ENCODE data around the gene SLIT3.

SLIT3 gene

DNA sequence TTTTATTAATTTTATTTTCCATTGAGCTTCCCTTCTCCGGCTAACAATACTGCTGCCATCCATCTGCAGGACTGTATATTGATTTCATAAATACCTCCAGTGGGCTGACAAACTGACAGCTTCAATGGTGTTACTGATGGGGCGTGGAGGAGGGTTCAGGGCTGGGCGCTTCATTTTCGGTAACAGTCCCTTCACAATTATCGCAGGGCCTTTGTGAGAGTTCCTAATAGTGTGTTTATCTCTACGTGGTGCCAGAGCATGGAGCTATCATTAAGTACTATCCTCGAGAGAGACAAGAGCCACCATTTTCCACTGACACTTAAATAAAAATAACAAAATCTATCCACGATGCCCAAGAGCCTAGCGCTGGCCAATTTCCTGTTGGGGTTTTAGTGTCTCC is 414.8 kb downstream of the SLIT3 start:
- no peak for DNase-seq (ENCODE audit: low spot score)

DNA sequence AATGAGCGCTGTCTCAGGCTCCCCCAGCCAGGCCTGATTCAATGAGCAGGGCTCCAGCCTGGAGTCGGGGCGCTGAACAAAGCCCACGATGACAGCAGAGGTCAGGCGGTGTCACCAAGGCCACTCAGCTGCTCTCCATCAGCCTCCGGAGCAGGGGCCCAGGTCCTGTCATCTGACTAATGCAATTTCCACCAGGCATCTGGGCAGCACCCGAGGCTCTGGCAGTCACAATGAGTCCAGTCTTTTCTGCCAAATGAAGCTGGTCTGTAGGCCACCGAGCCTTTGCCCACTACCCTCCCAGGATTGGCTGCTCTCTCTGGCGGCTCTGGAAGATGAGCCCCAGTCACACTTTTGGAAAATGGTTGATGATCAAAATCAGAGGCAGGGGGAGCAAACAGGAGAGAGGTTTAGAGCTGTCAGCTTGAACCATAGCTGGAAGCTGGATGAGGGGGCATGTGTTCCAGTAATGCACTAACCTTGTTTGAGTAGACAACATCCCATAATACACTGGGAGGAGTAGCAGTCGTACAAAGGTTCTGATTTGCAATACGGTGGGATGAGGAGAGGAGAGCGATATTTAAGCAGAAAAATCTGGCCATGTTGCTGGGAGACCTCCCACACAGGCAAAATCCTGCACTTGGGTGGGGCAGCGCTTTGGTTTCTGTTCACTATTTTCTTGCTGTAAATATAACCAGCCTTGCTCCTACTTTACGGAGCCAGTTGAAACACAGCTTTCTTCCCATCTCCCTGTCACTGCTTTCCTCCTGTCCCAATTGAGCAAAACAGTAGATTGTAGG is 415.4 kb downstream of the SLIT3 start:
- DNase-seq (ENCODE audit: low spot score) = no peak

DNA sequence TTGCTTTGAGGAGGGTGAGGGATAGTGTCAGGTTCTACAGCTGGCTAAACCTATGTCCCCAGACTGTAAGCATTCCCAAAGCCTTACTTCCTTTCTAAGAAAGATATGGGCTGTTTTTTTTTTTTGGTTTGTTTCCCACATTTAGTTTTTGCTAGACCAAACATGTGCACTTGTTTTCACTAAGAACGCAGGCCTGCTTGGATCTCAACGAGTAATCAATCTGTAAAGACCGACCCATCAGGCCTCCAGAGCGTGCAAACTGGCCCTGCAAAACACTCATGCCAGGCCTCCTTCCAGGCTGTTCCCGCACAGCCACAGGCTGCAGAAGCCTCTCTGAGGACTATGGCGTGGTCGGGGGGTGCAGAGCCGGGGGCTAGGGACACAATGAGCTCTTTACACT is 416.9 kb downstream of the SLIT3 start:
- no peak for DNase-seq (ENCODE audit: low spot score)

DNA sequence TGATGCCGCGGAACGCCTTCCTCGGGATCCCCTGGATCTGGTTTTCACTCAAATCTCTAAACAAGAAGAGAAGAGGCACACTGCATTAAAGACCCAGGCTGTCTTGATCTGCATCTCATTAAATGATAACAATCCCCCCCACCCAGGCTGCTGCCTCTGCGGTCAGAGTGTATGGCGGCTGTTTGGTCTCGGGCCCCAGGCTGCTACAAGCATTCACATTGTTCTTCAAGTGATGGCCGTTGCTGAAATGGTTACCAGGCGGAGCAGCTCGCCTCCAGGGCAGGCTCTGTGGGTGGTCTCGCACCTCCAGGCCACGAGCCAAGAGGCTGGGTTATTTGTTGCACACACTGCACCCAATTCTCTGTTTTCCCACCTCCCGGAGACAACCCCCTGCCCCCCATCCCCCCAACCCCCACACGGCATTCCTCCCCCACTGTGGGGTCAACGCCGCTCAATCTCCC is 417.6 kb downstream of the SLIT3 start:
- no peak for DNase-seq (ENCODE audit: low spot score)

DNA sequence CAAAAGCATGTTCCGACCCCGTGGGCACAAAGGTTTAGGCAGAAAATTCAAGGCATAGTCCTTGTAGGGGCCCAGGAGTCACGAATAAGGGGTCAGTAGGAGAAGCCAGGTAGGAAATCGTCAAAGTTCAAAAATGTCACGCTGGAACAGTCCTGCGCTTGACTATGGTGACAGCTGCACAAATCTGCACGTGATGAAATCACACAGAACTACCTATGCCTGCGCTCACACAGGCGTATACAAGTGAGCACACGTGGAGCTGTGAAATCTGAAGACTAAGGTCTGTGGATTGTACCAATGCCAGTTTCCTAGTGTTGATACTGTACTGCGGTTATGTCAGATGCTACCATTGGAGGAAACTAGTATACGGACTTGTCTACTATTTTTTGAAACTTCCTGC is 418.7 kb downstream of the SLIT3 start:
- no peak for DNase-seq (ENCODE audit: low spot score)

DNA sequence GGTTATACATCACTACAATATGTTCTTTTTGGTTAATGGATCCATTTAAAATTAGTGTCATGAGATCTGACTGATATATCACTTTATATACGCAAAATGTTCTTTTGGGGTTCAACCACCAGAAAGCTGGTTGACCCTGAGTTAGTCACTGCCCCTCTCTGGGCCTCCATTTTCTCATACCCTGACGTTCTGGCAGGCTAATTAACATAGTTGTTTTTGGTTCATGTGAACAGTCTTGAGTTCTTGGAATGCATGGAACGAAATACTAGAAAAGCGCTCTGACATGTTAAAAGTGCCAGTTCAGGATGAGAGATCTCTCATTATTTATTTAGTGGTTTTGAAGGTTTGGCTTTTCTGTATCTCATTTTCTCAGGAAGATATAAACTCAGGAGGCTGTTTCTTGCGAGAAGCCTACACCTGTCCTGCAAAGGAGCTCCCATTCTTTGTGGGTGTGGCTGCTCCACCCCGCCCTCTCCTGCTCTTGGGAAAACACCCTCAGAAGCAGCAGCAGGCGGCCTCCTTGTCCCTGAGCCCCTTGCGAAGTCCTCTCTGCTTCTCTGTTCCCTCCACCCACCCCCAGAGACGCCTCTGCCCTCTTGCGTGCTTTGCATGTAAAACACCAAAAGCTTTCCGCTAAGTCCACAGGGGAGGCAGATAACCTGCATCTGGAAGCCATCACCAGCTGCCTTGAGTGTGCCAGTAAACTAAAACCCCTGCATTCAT is 419.4 kb downstream of the SLIT3 start:
- no peak for DNase-seq (ENCODE audit: low spot score)

DNA sequence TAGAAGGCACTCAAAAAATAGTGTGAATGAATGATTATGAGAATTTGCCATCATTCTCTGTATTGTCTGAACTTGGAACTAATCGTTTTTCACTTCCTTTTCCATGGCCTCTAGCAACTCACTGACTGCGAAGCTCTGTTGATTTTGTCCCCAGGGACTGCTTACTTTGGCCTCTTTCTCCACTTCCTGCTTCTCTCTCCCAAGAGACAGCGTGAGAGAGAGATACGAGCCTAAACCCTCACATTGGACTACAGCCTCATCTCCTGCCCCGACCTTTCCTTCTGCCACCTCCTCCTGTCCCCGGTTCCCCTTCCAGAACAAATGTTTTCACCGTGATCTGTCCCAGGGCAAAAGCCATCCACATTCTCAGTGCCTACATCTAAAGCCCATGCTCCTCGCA is 421.0 kb downstream of the SLIT3 start:
- peak; percentile 13 for DNase-seq (ENCODE audit: low spot score)

DNA sequence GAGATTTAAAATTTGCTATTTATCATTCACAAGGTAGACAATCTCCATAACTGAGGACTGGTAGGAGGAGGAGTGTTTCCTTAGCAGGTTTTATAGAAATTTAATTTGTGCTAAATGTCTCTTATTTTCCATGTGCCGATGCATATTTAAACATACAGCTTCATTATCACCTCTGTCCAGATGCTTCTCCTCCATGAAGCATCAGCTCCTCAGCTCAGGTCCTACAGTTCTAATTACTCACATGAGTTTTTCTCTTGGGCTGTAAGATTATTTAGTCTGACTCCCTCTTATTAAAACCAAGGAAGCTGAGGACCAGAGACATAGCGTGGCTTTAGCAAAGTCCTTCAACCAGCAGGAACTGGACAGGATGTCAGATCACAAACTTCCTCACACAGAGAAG is 421.6 kb downstream of the SLIT3 start:
- DNase-seq (ENCODE audit: low spot score) = no peak

DNA sequence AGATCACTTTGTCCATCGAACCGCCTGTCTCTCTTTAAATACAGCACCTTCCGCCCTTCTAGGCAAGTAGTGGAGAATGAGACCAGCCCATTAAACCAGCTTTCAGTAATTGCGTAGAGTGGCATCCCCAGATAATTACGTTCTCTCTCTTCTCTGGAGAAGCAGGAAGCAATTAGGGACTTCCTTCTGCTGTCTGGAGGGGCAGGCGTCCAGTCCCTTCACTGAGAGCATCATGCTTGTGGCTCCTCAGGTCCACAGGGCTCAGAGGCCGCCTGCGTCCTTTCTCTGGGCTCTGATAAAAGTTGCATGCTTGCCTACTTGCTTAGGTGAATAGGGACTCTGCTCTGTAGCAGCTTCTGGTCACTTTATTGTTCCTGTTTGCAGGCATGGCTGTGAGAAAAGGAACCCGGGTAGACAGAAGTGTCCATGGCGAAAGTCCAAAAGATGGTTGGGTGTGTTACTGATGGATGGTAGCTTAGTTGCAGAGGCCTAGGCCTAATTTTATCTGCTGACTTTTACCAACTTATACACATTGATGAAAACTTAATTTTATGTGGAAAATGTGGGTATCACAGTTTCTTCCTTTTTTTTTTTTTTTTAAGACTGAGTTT is 422.7 kb downstream of the SLIT3 start:
- DNase-seq (ENCODE audit: low spot score) = no peak

DNA sequence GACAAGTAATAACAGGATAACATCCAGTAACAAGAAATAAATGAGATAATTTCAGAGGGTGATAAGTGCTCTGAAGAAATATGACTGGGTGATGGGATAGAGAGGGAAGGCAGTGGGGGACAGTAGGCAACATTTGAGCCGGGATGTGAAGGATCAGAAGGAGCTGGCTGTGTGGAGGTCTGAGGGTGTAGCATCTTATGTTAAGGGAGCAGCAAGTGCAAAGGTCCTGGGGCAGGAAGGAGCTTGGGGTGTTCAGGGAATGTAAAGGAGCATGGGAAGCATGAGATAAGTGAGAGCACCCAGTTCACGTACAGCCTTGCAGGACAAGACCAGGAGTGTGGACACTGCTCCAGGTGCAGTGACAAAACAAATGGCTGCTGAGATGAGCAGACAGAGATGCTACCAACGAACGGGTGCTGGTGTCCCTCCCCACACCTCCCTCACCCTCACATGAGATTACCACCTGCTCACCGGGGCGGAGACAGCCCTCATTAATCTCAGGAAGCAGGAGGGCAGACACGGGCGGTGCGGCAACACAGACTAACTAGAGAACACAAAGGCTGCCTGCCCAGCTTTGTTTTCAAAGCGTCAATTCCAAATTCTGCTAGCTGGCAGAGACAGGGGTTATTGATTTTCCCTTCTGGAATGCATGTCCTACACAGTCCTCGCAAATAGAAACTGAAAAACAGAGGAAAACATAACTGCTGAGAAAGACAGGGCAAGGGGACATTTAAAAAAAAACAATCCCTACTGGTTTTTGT is 423.6 kb downstream of the SLIT3 start:
- no peak for DNase-seq (ENCODE audit: low spot score)

DNA sequence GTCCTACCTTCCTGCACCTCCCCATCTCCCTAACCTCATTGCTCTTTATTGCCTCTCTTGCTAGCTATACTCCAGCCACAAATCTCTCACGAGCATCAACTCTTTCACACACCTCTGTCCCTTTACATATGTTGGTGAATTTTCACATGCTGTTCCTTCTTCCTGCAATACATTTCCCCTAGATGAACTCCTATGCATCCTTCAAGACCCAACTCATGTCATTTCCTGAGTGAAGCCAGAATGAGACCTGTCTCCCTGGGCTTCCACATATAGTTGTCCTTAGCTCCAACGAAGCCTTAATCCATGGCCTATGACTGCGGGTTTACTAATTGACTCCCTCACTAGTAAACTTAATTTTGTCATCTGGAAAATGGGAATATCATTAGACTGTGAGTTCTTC is 424.5 kb downstream of the SLIT3 start:
- no peak for DNase-seq (ENCODE audit: low spot score)

DNA sequence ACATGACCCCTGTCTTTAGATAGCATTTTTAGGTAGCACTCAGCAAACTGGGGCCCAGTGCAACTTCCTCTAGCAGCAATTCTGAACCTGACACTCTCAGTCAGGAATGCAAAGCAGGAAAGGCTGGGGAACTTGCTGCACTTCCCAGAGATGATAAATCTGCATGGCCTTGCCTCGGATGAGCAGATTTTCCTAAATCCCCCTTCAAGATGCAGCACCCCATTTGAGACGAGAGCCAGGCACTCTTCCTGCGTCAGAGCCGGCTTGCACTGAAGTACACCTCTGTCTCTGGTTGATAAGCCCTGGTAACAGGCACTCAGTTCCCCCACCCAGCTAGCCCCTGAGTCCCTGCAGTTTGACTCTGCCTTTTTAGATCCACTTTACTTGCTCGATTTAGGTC is 425.1 kb downstream of the SLIT3 start:
- DNase-seq (ENCODE audit: low spot score) = no peak

DNA sequence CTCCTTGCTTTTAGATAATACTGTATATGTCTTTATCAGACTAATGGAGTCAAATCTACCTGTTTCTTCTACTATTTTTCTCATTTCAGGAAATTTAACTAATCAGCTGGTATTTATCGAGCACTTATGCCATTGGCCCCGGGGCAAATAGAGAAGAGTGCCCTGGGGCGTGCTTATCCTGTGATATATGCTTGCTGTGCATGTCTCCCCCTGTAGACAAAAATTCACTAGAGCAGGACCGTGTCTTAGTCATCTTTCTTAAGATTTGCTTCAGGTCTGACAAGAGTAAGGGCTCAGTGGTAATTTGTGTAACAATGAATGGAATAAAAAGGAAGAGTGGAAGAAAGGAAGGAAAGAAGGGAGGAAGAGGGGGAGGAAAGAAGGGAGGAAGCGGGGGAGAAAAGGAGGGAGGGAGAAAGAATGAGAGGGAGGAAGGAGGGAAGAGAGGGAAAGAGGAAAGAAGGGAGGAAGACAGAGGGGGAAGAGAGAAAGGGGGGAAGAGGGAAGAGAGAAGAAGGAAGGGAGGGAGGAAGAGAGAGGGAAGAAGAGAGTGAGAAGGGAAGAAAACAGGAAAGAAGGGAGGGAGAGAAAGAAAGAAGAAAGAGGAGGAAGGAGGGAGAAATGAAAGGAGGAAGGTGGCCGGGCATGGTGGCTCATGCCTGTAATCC is 426.1 kb downstream of the SLIT3 start:
- no peak for DNase-seq (ENCODE audit: low spot score)

DNA sequence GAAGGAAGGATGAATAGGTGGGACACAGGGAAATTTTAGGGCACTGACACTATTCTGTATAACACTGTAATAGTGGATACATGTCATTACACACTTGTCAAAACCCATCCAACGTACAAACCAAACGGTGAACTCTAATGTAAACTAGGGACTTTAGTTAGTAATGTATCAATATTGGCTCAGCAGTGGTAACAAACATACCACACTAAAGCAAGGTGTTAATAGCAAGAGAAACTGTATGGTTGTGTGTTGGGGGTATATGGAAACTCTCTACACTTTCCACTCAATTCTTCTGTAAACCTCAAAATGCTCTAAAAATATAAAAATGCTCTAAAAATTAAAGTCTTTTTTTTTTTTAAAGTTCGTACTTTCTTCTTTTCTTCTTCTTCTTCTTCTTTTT is 428.7 kb downstream of the SLIT3 start:
- no peak for DNase-seq (ENCODE audit: low spot score)

DNA sequence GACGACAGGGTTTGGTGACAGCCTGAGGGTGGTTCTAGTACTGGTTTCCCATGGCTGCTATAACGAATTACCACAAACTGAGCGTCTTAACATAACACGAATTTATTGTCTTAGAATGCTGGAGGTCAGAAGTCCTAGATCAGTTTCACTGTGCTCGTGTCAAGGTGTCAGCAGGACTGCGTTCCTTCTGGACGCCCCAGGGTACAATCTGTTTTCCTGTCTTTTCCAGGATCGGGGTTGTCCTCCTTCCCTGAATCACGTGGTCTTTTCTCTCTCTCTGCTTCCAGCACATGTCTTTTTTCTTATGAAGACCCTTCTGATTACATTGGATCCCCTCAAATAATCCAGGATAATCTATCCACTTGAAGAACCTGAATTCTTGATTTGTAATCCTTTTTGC is 430.0 kb downstream of the SLIT3 start:
- no peak for DNase-seq (ENCODE audit: low spot score)

DNA sequence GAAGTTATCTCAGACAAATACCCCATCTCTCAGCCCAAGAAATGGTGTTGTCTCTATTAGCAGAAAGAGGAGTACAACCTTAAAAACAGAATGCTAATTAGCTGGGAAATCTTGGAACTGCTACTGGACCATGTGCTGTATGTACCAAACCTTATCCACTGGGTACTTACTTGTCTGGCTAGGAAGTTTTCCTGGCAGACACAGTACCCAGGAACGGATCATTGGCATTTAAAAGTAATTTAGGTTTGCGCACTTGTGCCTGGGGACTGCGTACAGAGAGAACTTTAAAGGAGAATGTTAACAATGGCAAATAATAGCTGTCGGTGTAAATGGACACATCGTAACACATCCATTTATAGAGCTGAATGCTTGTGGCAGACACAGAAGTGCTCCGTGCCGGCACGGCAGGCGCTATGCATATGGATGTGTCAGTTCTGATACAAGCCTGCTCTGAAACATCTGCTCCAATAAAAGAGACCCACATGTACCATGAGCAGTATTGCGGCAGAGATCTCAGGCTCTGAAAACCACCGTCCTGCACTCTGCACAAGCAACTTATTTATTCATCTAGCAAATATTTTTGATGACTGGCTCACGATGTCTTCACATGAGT is 431.2 kb downstream of the SLIT3 start:
- no peak for DNase-seq (ENCODE audit: low spot score)

DNA sequence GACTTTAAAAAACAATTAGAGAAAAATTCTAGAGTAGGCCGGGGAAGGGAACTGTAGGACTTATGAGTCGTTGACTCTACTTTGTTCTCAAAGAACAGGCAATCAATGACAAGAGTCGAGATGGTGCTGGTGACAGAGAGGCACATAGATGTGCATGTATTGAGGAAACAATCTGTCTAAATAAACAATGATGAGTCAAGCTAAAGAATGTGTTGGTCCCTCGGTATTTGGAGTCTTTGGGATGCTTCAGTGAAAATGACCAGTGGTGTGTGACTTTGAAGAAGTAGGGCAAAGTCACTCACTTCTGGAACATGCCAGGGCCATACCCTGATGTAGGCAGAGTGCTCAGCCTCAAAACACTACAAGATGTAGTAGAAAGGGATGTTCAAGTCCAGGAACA is 433.7 kb downstream of the SLIT3 start:
- DNase-seq (ENCODE audit: low spot score) = no peak

DNA sequence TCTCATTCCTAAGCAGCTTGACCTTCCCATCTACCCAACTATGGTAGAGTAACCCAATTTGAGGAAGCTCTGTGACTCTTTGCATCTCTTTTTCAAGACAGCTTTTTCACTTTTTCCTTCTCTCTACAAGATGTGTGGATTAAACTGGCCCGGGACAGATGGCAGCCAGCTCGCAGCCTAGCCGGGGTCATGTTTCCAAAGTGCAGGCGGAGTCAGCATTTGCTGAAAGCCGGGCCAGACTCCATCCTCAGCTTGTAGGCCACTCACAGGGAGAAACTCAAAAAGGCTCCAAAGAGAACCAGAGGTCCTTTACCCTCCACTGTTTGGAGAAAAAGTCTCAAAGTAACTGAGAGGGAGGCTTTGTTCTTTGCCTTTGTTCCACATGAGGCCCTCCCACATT is 435.0 kb downstream of the SLIT3 start:
- no peak for DNase-seq (ENCODE audit: low spot score)

DNA sequence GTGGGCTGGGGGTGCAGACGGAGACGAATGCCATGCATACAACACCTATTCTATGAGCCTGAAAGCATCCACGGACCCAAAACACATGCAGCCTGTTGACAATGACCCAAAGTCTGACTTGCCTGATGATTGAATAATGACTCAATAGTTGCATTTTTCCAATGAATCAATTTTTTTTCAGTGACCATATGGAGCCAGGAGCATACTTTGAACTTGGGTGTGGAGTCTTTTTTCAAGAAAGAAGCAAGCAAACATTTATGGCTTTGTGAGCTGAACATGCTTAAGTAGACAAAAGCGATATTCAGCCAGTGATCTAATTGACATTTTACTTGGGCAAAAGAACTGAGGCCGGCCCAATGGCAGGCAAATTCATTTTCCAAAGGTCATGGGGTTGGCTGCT is 437.9 kb downstream of the SLIT3 start:
- DNase-seq (ENCODE audit: low spot score) = no peak

DNA sequence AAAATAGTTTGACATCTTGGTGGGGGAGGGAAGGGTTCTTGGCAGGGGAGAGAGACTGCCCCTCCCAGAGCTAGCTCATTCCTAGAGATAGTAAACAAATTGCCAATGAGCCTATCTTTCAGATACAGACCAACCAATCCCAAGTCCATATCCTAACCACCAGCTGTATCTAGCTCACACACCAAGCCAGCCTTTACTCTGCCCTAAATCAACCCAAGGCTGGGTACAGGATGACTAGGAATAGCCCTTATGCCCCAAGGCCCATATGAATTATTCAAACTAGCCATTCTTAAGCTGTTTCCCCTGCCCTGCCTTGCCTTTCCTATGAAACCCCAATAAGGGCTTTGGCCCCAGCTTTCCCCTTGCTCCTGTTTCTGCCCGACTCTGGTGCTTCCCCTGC is 440.4 kb downstream of the SLIT3 start:
- no peak for DNase-seq (ENCODE audit: low spot score)

DNA sequence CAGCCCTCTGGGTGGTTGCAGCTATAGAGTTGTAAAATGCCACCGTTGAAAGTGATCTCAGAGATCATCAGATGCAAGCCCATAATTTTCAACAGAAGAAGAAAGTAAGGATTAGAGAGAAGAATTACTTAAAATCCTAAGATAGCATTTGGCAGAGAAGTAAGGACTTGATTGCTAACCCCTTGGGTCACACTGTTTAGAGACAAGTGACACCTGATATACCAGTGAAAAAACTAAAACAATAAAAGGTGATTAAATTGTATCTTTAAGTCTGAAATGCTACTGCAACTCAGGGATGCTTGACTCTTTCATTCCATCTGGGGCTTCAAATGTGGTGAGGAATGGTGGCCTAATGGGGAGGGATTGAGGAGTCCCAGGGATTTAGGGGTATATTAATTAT is 440.9 kb downstream of the SLIT3 start:
- no peak for DNase-seq (ENCODE audit: low spot score)

DNA sequence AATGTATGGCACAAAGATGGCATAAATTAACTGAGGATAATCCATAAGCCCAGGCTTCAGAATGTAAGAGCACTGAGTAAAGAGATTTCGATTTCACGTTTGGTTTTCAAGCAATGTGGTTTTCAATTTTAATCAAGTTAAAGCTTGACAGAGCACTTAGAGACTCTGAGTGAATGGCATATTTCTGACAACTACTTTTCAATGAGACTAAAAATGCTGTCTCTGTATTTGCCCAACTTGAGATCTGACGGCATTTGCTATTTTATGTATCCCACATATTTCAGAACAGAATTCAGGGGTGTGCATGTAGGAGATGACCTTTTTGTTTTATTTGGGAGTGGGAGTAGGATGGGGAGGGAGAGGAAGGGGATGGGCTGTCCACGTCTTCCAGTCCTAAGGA is 441.5 kb downstream of the SLIT3 start:
- DNase-seq (ENCODE audit: low spot score) = no peak
